Colonic mucosa (tissue), 4 donors: Measurements from ENCODE around the gene CCDC88C. TPM values are rescaled to one million over a fixed set of nuclear protein-coding genes. Genes with fewer than 3 reads are reported as not detected.

Experiments used
- DNase-seq: peaks from one replicate; pipeline ENCODE4 v3.0.0-alpha.2; 2020
- H3K27ac ChIP-seq: fragments of 200-600 bp; one replicate; pipeline ENCODE4 v1.8.0; 2021
- H3K27me3 ChIP-seq: fragments of 200-600 bp; one replicate; pipeline ENCODE4 v1.8.0; 2021
- H3K36me3 ChIP-seq: fragments of 200-600 bp; one replicate; pipeline ENCODE4 v1.8.0; 2021
- H3K4me1 ChIP-seq: fragments of 200-600 bp; one replicate; pipeline ENCODE4 v1.8.0; 2021; ENCODE audit warnings: mild to moderate bottlenecking
- H3K4me3 ChIP-seq: fragments of 200-600 bp; one replicate; pipeline ENCODE4 v1.8.0; 2021
- H3K9ac ChIP-seq, 2 donors: one replicate each; pipeline ENCODE4 v1.7.0; 2013; ENCODE audit warnings: control low read depth in 2 of 2, low read depth in 2 of 2, low read length in 2 of 2
- H3K9me3 ChIP-seq: fragments of 200-600 bp; one replicate; pipeline ENCODE4 v1.8.0; 2021
- CTCF ChIP-seq: fragments of 200-600 bp; IDR thresholded peaks from one replicate; pipeline ENCODE4 v1.8.0; 2022; ENCODE audit warnings: antibody characterized with exemption, mild to moderate bottlenecking
- intact Hi-C: fragments of 100-400 bp; cut with DNase I; formaldehyde crosslinking; loops from one replicate; pipeline ENCODE4 v1.14.1; 2022
- total RNA-seq, 2 donors: library from RNA; stranded (reverse); fragmentation: NEBNext Ultra II Directional in 1 of 2; extraction: Animal tissue kit (Norgen Biotek cat#: 25700) in 1 of 2; gene quantifications; one replicate each; pipeline ENCODE4 v1.2.1, GENCODE V29; 2021
- donor health status: healthy.
- donor health status: DM: no; HTN: no; CAD: no.
- donor health status: DM: no; HTN: no; CAD: no.

CCDC88C gene
- 10 to 100 TPM; 45.6 to 48.0 TPM for total RNA-seq

- DNase-seq: peak; percentile 80
- H3K9me3 ChIP-seq: no peaks in the 10 kb centered on the region
- no peaks in the 10 kb centered on the region for H3K27me3 ChIP-seq
- peak within 1 kb of the TSS; percentile 92 for H3K4me3 ChIP-seq
- H3K36me3 ChIP-seq: no peaks in the 10 kb centered on the region
- no peak for TF ChIP-seq CTCF
- peak within 1 kb of the TSS; percentile 64 for H3K27ac ChIP-seq
- peaks cover 12% of the 10 kb centered on the region for H3K4me1 ChIP-seq
- H3K9ac ChIP-seq: peak within 1 kb of the TSS; percentile 82 to 88
- intact Hi-C loops: no loop called here
Measured at GRCh38 chr14:91417120-91417982, at the start of gene CCDC88C. Gene CCDC88C, minus strand, starts transcription at chr14:91417820. Its CDS starts 130 bp downstream, at chr14:91417690.

- H3K36me3 ChIP-seq: peaks cover 14% of the 10 kb centered on the region
- TF ChIP-seq CTCF: no peak
- intact Hi-C loops: no loop called here
- DNase-seq: no peak
- no peaks in the 10 kb centered on the region for H3K27me3 ChIP-seq
- no peaks in the 10 kb centered on the region for H3K9me3 ChIP-seq
- H3K27ac ChIP-seq: no peak overlapping the region
- no peak overlapping the region for H3K4me3 ChIP-seq
- H3K9ac ChIP-seq: no peak overlapping the region
- H3K4me1 ChIP-seq: no peaks in the 10 kb centered on the region
Measured at GRCh38 chr14:91466192-91466591, 48.6 kb upstream of the CCDC88C start.

GRCh38 chr14:91464615-91465205 lies 47.1 kb upstream of the CCDC88C start:
- TF ChIP-seq CTCF: no peak
- H3K4me1 ChIP-seq: no peaks in the 10 kb centered on the region
- H3K27ac ChIP-seq: no peak overlapping the region
- no peak overlapping the region for H3K9ac ChIP-seq
- no peaks in the 10 kb centered on the region for H3K27me3 ChIP-seq
- DNase-seq: no peak
- H3K9me3 ChIP-seq: no peaks in the 10 kb centered on the region
- H3K4me3 ChIP-seq: no peak overlapping the region
- intact Hi-C loops: no loop called here
- peaks cover 3% of the 10 kb centered on the region for H3K36me3 ChIP-seq

- H3K27ac ChIP-seq: no peak overlapping the region
- H3K9ac ChIP-seq: no peak overlapping the region
- intact Hi-C loops: no loop called here
- H3K9me3 ChIP-seq: no peaks in the 10 kb centered on the region
- no peak for TF ChIP-seq CTCF
- DNase-seq: no peak
- no peaks in the 10 kb centered on the region for H3K4me1 ChIP-seq
- H3K36me3 ChIP-seq: peaks cover 13% of the 10 kb centered on the region
- H3K4me3 ChIP-seq: no peak overlapping the region
- H3K27me3 ChIP-seq: no peaks in the 10 kb centered on the region
Measured at GRCh38 chr14:91458612-91459011, 41.0 kb upstream of the CCDC88C start.

- TF ChIP-seq CTCF: no peak
Measured at GRCh38 chr14:91456283-91456682, 38.7 kb upstream of the CCDC88C start.

More at GRCh38 chr14:91456283-91456682, 38.7 kb upstream of the CCDC88C start:
- H3K9me3 ChIP-seq: no peaks in the 10 kb centered on the region
- no peak overlapping the region for H3K9ac ChIP-seq
- no peak overlapping the region for H3K4me3 ChIP-seq
- peaks cover 9% of the 10 kb centered on the region for H3K36me3 ChIP-seq
- DNase-seq: no peak
- intact Hi-C loops: no loop called here
- no peaks in the 10 kb centered on the region for H3K27me3 ChIP-seq
- H3K4me1 ChIP-seq: no peaks in the 10 kb centered on the region
- no peak overlapping the region for H3K27ac ChIP-seq
